ENCODE data around the gene FLII. TPM values are rescaled to one million over a fixed set of nuclear protein-coding genes. Genes with fewer than 3 reads are reported as not detected.

The FLII gene
- total and polyA plus RNA-seq, 2 of the 8 experiments (the other 6 are each of a cell fraction or from before 2014, with no cell fraction given): 300 to 549 TPM

GRCh38 chr17:18257268-18257981, 1.1 kb downstream of the FLII start (continued):
- TF ChIP-seq ATF3 (IDR thresholded peaks at IDR 0.05; ENCODE audit: insufficient read depth, low read depth, low read length): no peak
- TF ChIP-seq YY1 (IDR thresholded peaks at IDR 0.05; ENCODE audit: low read depth, low read length): peak; percentile 8; the same call in 1 of the 2 replicates
